GM12872 (cell line): ENCODE results near the gene PAPLN.

Source experiments
- CTCF ChIP-seq: IDR thresholded peaks from 3 replicates; pipeline ENCODE4 v1.5.1; 2011; ENCODE audit warnings: low read depth, mild to moderate bottlenecking, low read length, moderate library complexity; ENCODE audit not compliant: insufficient read depth

The PAPLN gene

GRCh38 chr14:73311708-73312030 is 74.4 kb downstream of the PAPLN start:
- no peak for TF ChIP-seq CTCF

- TF ChIP-seq CTCF: no peak
Observed at GRCh38 chr14:73312687-73313086, 75.4 kb downstream of the PAPLN start.

- no peak for TF ChIP-seq CTCF
Observed at GRCh38 chr14:73313151-73313550, 75.8 kb downstream of the PAPLN start.

GRCh38 chr14:73323896-73324399 is 86.6 kb downstream of the PAPLN start:
- no peak for TF ChIP-seq CTCF
